ENCODE data around the gene SFTPA2. TPM values are rescaled to one million over a fixed set of nuclear protein-coding genes. Genes with fewer than 3 reads are reported as not detected.
"Not testable (repeated sequence)": the region's sequence is repeated elsewhere in the genome, so short reads cannot be mapped to it uniquely, and the experiment has no call there.

SFTPA2 gene
- total and polyA plus RNA-seq, 10 of the 15 experiments (the other 5 are each of a cell fraction or from before 2014, with no cell fraction given), result 0.03 to 4.2 TPM; not detected in 8

- SMC1A ChIA-PET (ENCODE audit: uncharacterized antibody, unreplicated experiment), result interaction anchor here (0.6 kb wide), 1 partner anchor 505 kb away, joined by 3 read pairs; no protein-coding TSS in a partner anchor
- CTCF ChIA-PET; H3K4me1 ChIP-seq (ENCODE audit: control insufficient read depth, insufficient read depth, low read length); H3K4me3 ChIP-seq; RAD21 ChIA-PET (ENCODE audit: unreplicated experiment); H3K36me3 ChIP-seq (ENCODE audit: control insufficient read depth in 2 of 2, insufficient read depth in 2 of 2, low read length in 1 of 2); H3K27me3 ChIP-seq (replicated peaks in 1 of 2; ENCODE audit: control insufficient read depth in 2 of 2, insufficient read depth in 2 of 2, low read length in 1 of 2); H3K9ac ChIP-seq (ENCODE audit: control insufficient read depth, insufficient read depth, low read length); H3K9me3 ChIP-seq (replicated peaks; ENCODE audit: control insufficient read depth, insufficient read depth, low read length); H3K79me2 ChIP-seq (ENCODE audit: control insufficient read depth, insufficient read depth, low read length); H4K20me1 ChIP-seq (ENCODE audit: control insufficient read depth, insufficient read depth); intact Hi-C loops (cut with micrococcal nuclease; ENCODE audit: unreplicated experiment); H3K27ac ChIP-seq (ENCODE audit: control insufficient read depth, insufficient read depth); POLR2A ChIA-PET; H2AFZ ChIP-seq (ENCODE audit: control insufficient read depth, low read depth, low read length); DNase-seq (ENCODE audit: low read depth, low spot score); BruUV-seq (replicated peaks): not testable (repeated sequence)
- H3K4me2 ChIP-seq (ENCODE audit: control insufficient read depth, insufficient read depth), result 0 out of 2 replicates have a peak overlapping the region, but pooled peaks have one; percentile 25
- ATAC-seq, result peak; percentile 93
- in situ Hi-C loops (cut with MboI), result loop anchor here (25.0 kb wide), 1 partner anchor 696 kb away; no protein-coding TSS in a partner anchor
- FAIRE-seq, result peak; percentile 79
- TF ChIP-seq IKZF2 (IDR thresholded peaks at IDR 0.05), result 0 out of 4 replicates have a peak, but pooled peaks of 1 of the 2 experiments have one; percentile 20
- TF ChIP-seq JUNB (IDR thresholded peaks at IDR 0.05), result peak; percentile 86
- 0 out of 2 replicates have a peak, but pooled peaks have one; percentile 33 for TF ChIP-seq JUND (IDR thresholded peaks at IDR 0.05; ENCODE audit: low read depth, low read length)
- TF ChIP-seq IRF4 (IDR thresholded peaks at IDR 0.05; ENCODE audit: low read depth, low read length), result peak; percentile 78
- 8% methylated on average over 1 of the region's 1 CpG for WGBS (ENCODE audit: insufficient coverage, insufficient replicate concordance, low lambda C conversion rate, missing lambda C conversion rate)
These were observed 19.3 kb downstream of the SFTPA2 start for GRCh38 chr10:79540930-79541329.

GRCh38 chr10:79538311-79538710, 21.9 kb downstream of the SFTPA2 start:
- H3K4me2 ChIP-seq (ENCODE audit: control insufficient read depth, insufficient read depth); H4K20me1 ChIP-seq (ENCODE audit: control insufficient read depth, insufficient read depth); H3K4me3 ChIP-seq; H2AFZ ChIP-seq (ENCODE audit: control insufficient read depth, low read depth, low read length); POLR2A ChIA-PET; H3K27ac ChIP-seq (ENCODE audit: control insufficient read depth, insufficient read depth); DNase-seq (ENCODE audit: low read depth, low spot score); ATAC-seq; H3K9ac ChIP-seq (ENCODE audit: control insufficient read depth, insufficient read depth, low read length); BruUV-seq (replicated peaks); H3K36me3 ChIP-seq (ENCODE audit: control insufficient read depth in 2 of 2, insufficient read depth in 2 of 2, low read length in 1 of 2); H3K27me3 ChIP-seq (replicated peaks in 1 of 2; ENCODE audit: control insufficient read depth in 2 of 2, insufficient read depth in 2 of 2, low read length in 1 of 2); FAIRE-seq; H3K79me2 ChIP-seq (ENCODE audit: control insufficient read depth, insufficient read depth, low read length); H3K4me1 ChIP-seq (ENCODE audit: control insufficient read depth, insufficient read depth, low read length); H3K9me3 ChIP-seq (replicated peaks; ENCODE audit: control insufficient read depth, insufficient read depth, low read length): not testable (repeated sequence)
- in situ Hi-C loops (cut with MboI) (loop anchor here (10.0 to 25.0 kb wide), 2 partner anchors 506 to 699 kb away; no protein-coding TSS in a partner anchor), intact Hi-C loops (cut with micrococcal nuclease; ENCODE audit: unreplicated experiment) (loop anchor here (2.0 to 10.0 kb wide), 3 partner anchors 390 to 686 kb away; no protein-coding TSS in a partner anchor)
- WGBS (ENCODE audit: insufficient coverage, insufficient replicate concordance, low lambda C conversion rate, missing lambda C conversion rate), result 33% methylated on average over 6 of the region's 6 CpGs
- ChIA-PET SMC1A (ENCODE audit: uncharacterized antibody, unreplicated experiment) (interaction anchor here (1.3 kb wide), 1 partner anchor 15 kb away, joined by 3 read pairs; no protein-coding TSS in a partner anchor), RAD21 (ENCODE audit: unreplicated experiment) (interaction anchor here (0.6 to 1.1 kb wide), 2 partner anchors 164 to 509 kb away, joined by 3 to 6 read pairs; no protein-coding TSS in a partner anchor), CTCF (interaction anchor here (0.6 to 2.0 kb wide), 11 partner anchors 9 to 508 kb away, joined by 3 to 9 read pairs (median 4); no protein-coding TSS in a partner anchor)

DNA sequence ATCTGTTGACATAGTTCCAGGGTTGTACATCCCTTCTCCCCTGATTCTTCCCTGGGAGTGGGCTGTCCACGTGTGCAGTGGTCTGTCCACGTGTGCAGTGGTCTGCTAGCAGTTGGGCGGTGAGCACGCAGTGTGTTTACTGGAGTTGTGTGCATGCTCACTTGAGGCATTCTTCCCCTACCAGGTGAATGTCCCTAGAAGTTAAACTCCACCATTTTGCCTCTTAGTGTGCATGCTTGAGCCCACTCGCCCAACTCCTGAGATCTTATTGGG, 26.4 kb downstream of the SFTPA2 start:
- H4K20me1 ChIP-seq (ENCODE audit: control insufficient read depth, insufficient read depth); H2AFZ ChIP-seq (ENCODE audit: control insufficient read depth, low read depth, low read length); POLR2A ChIA-PET; CTCF ChIA-PET; H3K4me2 ChIP-seq (ENCODE audit: control insufficient read depth, insufficient read depth); H3K9ac ChIP-seq (ENCODE audit: control insufficient read depth, insufficient read depth, low read length); H3K36me3 ChIP-seq (ENCODE audit: control insufficient read depth in 2 of 2, insufficient read depth in 2 of 2, low read length in 1 of 2); H3K79me2 ChIP-seq (ENCODE audit: control insufficient read depth, insufficient read depth, low read length); H3K4me3 ChIP-seq; BruUV-seq (replicated peaks); ATAC-seq; DNase-seq (ENCODE audit: low read depth, low spot score); H3K27me3 ChIP-seq (replicated peaks in 1 of 2; ENCODE audit: control insufficient read depth in 2 of 2, insufficient read depth in 2 of 2, low read length in 1 of 2); FAIRE-seq; H3K27ac ChIP-seq (ENCODE audit: control insufficient read depth, insufficient read depth); H3K4me1 ChIP-seq (ENCODE audit: control insufficient read depth, insufficient read depth, low read length); RAD21 ChIA-PET (ENCODE audit: unreplicated experiment); H3K9me3 ChIP-seq (replicated peaks; ENCODE audit: control insufficient read depth, insufficient read depth, low read length): not testable (repeated sequence)
- in situ Hi-C loops (cut with MboI), result loop anchor here (10.0 to 25.0 kb wide), 2 partner anchors 511 to 703 kb away; no protein-coding TSS in a partner anchor
- WGBS (ENCODE audit: insufficient coverage, insufficient replicate concordance, low lambda C conversion rate, missing lambda C conversion rate), result 20% methylated on average over 1 of the region's 5 CpGs
- intact Hi-C loops (cut with micrococcal nuclease; ENCODE audit: unreplicated experiment), result loop anchor here (10.0 kb wide), 1 partner anchor 691 kb away; no protein-coding TSS in a partner anchor
- SMC1A ChIA-PET (ENCODE audit: uncharacterized antibody, unreplicated experiment), result interaction anchor here (0.6 kb wide), 1 partner anchor 378 kb away, joined by 3 read pairs; no protein-coding TSS in a partner anchor
